ENCODE results near the gene R3HDM4.

GRCh38 chr19:952049-952679, 39.1 kb upstream of the R3HDM4 start:
- no peak for TF ChIP-seq POLR2A (IDR thresholded peaks at IDR 0.05)
- TF ChIP-seq CTCF (IDR thresholded peaks at IDR 0.05 in 8 of 11, conservative IDR thresholded peaks at IDR 0.05 in 3 of 11): no peak
